H1 (cell line): ENCODE data around the gene HIPK3. TPM values are rescaled to one million over a fixed set of nuclear protein-coding genes. Genes with fewer than 3 reads are reported as not detected.

Source experiments
- BRCA1 ChIP-seq: IDR thresholded peaks from 2 replicates; pipeline ENCODE4 v1.6.1; 2012; ENCODE audit warnings: low read depth, low read length, improper control_type of control experiment
- HDAC2 ChIP-seq, 2 experiments: fragments of 300-600 bp in 1 of 2; sonication (generic) in 1 of 2; IDR thresholded peaks; 2 replicates each; pipeline ENCODE4 v1.6.1; 2011 to 2012; ENCODE audit warnings: low read depth in 2 of 2, low read length in 2 of 2, mild to moderate bottlenecking in 2 of 2, moderate library complexity in 2 of 2, borderline replicate concordance in 1 of 2, inconsistent platforms in 1 of 2
- RAD21 ChIP-seq, 2 experiments: IDR thresholded peaks in 1 of 2; conservative IDR thresholded peaks in 1 of 2; 2 replicates each; pipeline ENCODE4 v1.6.1; 2011; ENCODE audit warnings: low read depth in 2 of 2, low read length in 2 of 2, improper control_type of control experiment in 1 of 2, inconsistent platforms in 1 of 2, mild to moderate bottlenecking in 1 of 2, moderate library complexity in 1 of 2
- SAP30 ChIP-seq: fragments of 300-600 bp; sonication (generic); IDR thresholded peaks from 2 replicates; pipeline ENCODE4 v1.7.1; 2012; ENCODE audit warnings: low read length, moderate library complexity, mild to moderate bottlenecking, inconsistent platforms; ENCODE audit not compliant: insufficient read depth, insufficient replicate concordance
- SP1 ChIP-seq: IDR thresholded peaks from 2 replicates; pipeline ENCODE4 v1.6.1; 2011; ENCODE audit warnings: low read depth, low read length
- SP2 ChIP-seq: IDR thresholded peaks from 2 replicates; pipeline ENCODE4 v1.6.1; 2012; ENCODE audit warnings: mild to moderate bottlenecking, low read length, inconsistent platforms
- SRF ChIP-seq: IDR thresholded peaks from 2 replicates; pipeline ENCODE4 v1.6.1; 2011; ENCODE audit warnings: mild to moderate bottlenecking, low read depth, low read length, moderate library complexity
- TAF7 ChIP-seq: optimal IDR thresholded peaks from 2 replicates; pipeline ENCODE3; 2011; ENCODE audit warnings: low read depth, mild to moderate bottlenecking, inconsistent platforms, low read length, moderate library complexity, borderline replicate concordance
- polyA plus RNA-seq, 7 experiments: library from polyadenylated mRNA; depleted of rRNA in 3 of 7; stranded (reverse) in 5 of 7; unstranded in 2 of 7; fragments of >200 nt in 5 of 7; fragments of 200-250 nt in 2 of 7; gene quantifications; 1 replicate in 5 of 7; 2 replicates in 1 of 7; 4 replicates in 1 of 7; pipeline versions ENCODE4 v1.2.1 to v1.2.3, GENCODE V29; 2011 to 2013; ENCODE audit warnings: missing spikeins in 2 of 7, mixed read lengths in 2 of 7
- total RNA-seq: library from RNA; stranded (reverse); fragmentation: NEBNext Ultra II Directional; extraction: Animal tissue kit (Norgen Biotek cat#: 25700); gene quantifications from 2 replicates; pipeline ENCODE4 v1.2.1, GENCODE V29; 2021

The HIPK3 gene
- total and polyA plus RNA-seq, 2 of the 8 experiments (the other 6 are each of a cell fraction or from before 2014, with no cell fraction given): 5.0 to 22.3 TPM

DNA sequence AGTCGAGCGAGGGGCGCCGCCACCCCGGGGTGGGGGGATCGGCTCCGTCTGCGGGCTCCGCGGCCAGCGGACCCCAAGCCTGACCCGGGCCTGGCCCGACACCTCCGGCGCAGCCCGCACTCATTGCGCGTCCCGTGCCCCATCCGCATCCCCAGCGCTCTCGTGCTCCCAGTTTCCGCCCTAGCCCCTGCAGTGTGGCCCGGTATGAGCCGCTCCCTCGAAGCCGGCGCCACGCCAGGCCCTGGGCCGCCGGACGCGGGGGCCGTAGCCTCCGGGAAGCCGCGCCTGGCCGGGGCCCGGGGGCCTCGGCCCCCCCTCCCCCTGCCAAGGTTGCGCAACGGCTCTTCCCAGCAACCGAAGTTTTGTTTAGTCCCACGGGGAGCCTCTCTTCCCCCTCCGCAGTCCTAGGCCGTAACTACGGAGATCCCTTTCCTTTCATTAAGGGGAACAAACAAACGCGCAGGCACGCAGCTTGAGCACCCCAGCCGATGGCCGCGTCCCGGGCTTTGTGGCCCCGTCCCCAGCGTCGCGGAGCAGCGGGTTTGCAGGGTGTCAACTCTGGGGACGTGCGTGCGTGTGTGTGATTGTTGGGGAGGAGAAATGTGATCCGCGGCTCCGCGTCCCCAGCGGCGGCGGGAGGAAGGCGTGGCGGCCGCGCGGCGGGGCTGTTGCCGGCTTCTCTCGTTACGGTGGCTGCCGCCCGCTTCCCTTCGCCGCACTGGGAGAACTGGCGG is 883 bp downstream of the HIPK3 start (continued):
- no peak for TF ChIP-seq BRCA1
- peak; percentile 1 to 25; a peak in 1 of 4 replicates for TF ChIP-seq HDAC2 (IDR thresholded peaks at IDR 0.05; ENCODE audit: borderline replicate concordance in 1 of 2, low read depth in 2 of 2, low read length in 2 of 2)
- TF ChIP-seq RAD21 (IDR thresholded peaks at IDR 0.05 in 1 of 2, conservative IDR thresholded peaks at IDR 0.05 in 1 of 2; ENCODE audit: low read depth in 2 of 2, low read length in 2 of 2): peak in 1 of 2 experiments; percentile 15; a peak in 1 of 4 replicates
- TF ChIP-seq TAF7: peak; percentile 49
- no peak for TF ChIP-seq SRF
- no peak for TF ChIP-seq SP2
- no peak for TF ChIP-seq SP1
- no peak for TF ChIP-seq SAP30
